Breast epithelium (tissue), 3 donors: ENCODE results near the gene SNX13.

Experiments used
- CTCF ChIP-seq, 3 donors: fragments of 450-650 bp; IDR thresholded peaks; one replicate each; pipeline ENCODE4 v1.5.1; 2016 to 2017; ENCODE audit warnings: antibody characterized with exemption in 3 of 3, mild to moderate bottlenecking in 3 of 3, moderate library complexity in 3 of 3
- POLR2A ChIP-seq: fragments of 450-650 bp; IDR thresholded peaks from one replicate; pipeline ENCODE4 v1.6.1; 2016; ENCODE audit warnings: antibody characterized with exemption, mild to moderate bottlenecking, moderate library complexity
- POLR2AphosphoS5 ChIP-seq, 3 donors: sonication (generic); formaldehyde crosslinking; IDR thresholded peaks; one replicate each; pipeline ENCODE4 v1.6.1; 2017; ENCODE audit warnings: antibody characterized with exemption in 3 of 3

GRCh38 chr7:17910377-17910776, 29.9 kb downstream of the SNX13 start:
- TF ChIP-seq CTCF (IDR thresholded peaks at IDR 0.05) (no peak), POLR2A (no peak), POLR2AphosphoS5 (IDR thresholded peaks at IDR 0.05) (no peak)
